C4-2B (cell line): ENCODE results near the gene OMP.

ENCODE experiments used
- H3K27ac ChIP-seq: fragments of 450-650 bp; 2 replicates; pipeline ENCODE4 v1.5.1; 2017
- CTCF ChIP-seq: fragments of 450-650 bp; conservative IDR thresholded peaks from 2 replicates; pipeline ENCODE4 v1.5.1; 2017; ENCODE audit warnings: mild to moderate bottlenecking
- ZFX ChIP-seq: fragments of 450-650 bp; IDR thresholded peaks from 2 replicates; pipeline ENCODE4 v1.6.1; 2017

The OMP gene

GRCh38 chr11:77110836-77111235, 8.2 kb downstream of the OMP start:
- no peak overlapping the region for H3K27ac ChIP-seq
- TF ChIP-seq ZFX (no peak), CTCF (no peak)

GRCh38 chr11:77111277-77111676, 8.6 kb downstream of the OMP start:
- TF ChIP-seq CTCF = no peak
- no peak for TF ChIP-seq ZFX
- no peak overlapping the region for H3K27ac ChIP-seq

- no peak overlapping the region for H3K27ac ChIP-seq
- no peak for TF ChIP-seq ZFX
- no peak for TF ChIP-seq CTCF
Observed at GRCh38 chr11:77111946-77112345, 9.3 kb downstream of the OMP start.

GRCh38 chr11:77112641-77113381, 10.2 kb downstream of the OMP start:
- H3K27ac ChIP-seq = no peak overlapping the region
- TF ChIP-seq CTCF (no peak), ZFX (no peak)

GRCh38 chr11:77113382-77114088, 10.9 kb downstream of the OMP start:
- no peak for TF ChIP-seq ZFX
- peak; percentile 80 for TF ChIP-seq CTCF
- H3K27ac ChIP-seq = no peak overlapping the region

- no peak overlapping the region for H3K27ac ChIP-seq
- no peak for TF ChIP-seq CTCF
- TF ChIP-seq ZFX = no peak
Observed at GRCh38 chr11:77114089-77114463, 11.4 kb downstream of the OMP start.

- TF ChIP-seq ZFX (no peak), CTCF (no peak; the same call in 1 of the 2 replicates)
Observed at GRCh38 chr11:77115181-77115611, 12.6 kb downstream of the OMP start.

More at GRCh38 chr11:77115181-77115611, 12.6 kb downstream of the OMP start:
- H3K27ac ChIP-seq = no peak overlapping the region
